GM12878 (cell line): ENCODE results near the gene CCDC9B. TPM values are rescaled to one million over a fixed set of nuclear protein-coding genes. Genes with fewer than 3 reads are reported as not detected.

Experiments
- ATAC-seq: fragments of 200-7000 bp; cut with Tn5 transposase; 3 replicates; pipeline ENCODE4 v1.9.1; 2020; ENCODE audit warnings: mild to moderate bottlenecking, moderate library complexity
- BruUV-seq: library from RNA; stranded (reverse); fragments of 400-500 nt; replicated peaks from 2 replicates; lab custom pipeline; 2021; lab: Mats Ljungman, UMichigan
- CTCF ChIA-PET: fragments of 300-600 bp; sonication (Branson Sonifier 250); formaldehyde crosslinking; extraction: SDS; loops from one replicate; lab custom pipeline; 2021; ENCODE audit warnings: inconsistent platforms; lab: Yijun Ruan, JAX
- POLR2A ChIA-PET: fragments of 350-600 bp; formaldehyde crosslinking; extraction: SDS; loops from one replicate; lab custom pipeline; 2021; ENCODE audit warnings: inconsistent platforms; lab: Charles Lee
- RAD21 ChIA-PET: fragments of 300-600 bp; sonication (Branson Sonifier 250); formaldehyde crosslinking; loops from one replicate; lab custom pipeline; 2023; ENCODE audit warnings: antibody characterized with exemption; ENCODE audit not compliant: unreplicated experiment; lab: Charles Lee
- SMC1A ChIA-PET: fragments of 300-600 bp; sonication (Branson Sonifier 250); formaldehyde crosslinking; loops from one replicate; lab custom pipeline; 2023; ENCODE audit not compliant: unreplicated experiment, uncharacterized antibody; lab: Charles Lee
- DNase-seq: peaks from one replicate; pipeline ENCODE4 v3.0.0-alpha.2; 2011; ENCODE audit warnings: low read depth, low spot score
- FAIRE-seq: peaks from 3 replicates; lab custom pipeline; 2011; peaks lifted over from hg19 to GRCh38; lab: Jason Lieb, UNC
- H2AFZ ChIP-seq: 2 replicates; pipeline ENCODE4 v1.6.0; 2011; ENCODE audit warnings: low read depth, low read length, control low read depth; ENCODE audit not compliant: control insufficient read depth
- H3K27ac ChIP-seq: 2 replicates; pipeline ENCODE4 v1.5.1; 2011; ENCODE audit warnings: control low read depth; ENCODE audit not compliant: control insufficient read depth, insufficient read depth
- H3K27me3 ChIP-seq, 2 experiments: replicated peaks in 1 of 2; 2 replicates each; pipeline versions ENCODE4 v1.6.0 to v1.6.1; 2011; ENCODE audit warnings: low read length in 1 of 2; ENCODE audit not compliant: control insufficient read depth in 2 of 2, insufficient read depth in 2 of 2
- H3K36me3 ChIP-seq, 2 experiments: 2 replicates each; pipeline ENCODE4 v1.5.1; 2011; ENCODE audit warnings: low read length in 1 of 2; ENCODE audit not compliant: control insufficient read depth in 2 of 2, insufficient read depth in 2 of 2
- H3K4me1 ChIP-seq: 2 replicates; pipeline ENCODE4 v1.6.1; 2011; ENCODE audit warnings: mild to moderate bottlenecking, low read length, moderate library complexity, mixed read lengths; ENCODE audit not compliant: control insufficient read depth, insufficient read depth
- H3K4me2 ChIP-seq: 2 replicates; pipeline ENCODE4 v1.6.0; 2011; ENCODE audit warnings: control low read depth; ENCODE audit not compliant: control insufficient read depth, insufficient read depth
- H3K4me3 ChIP-seq: fragments of 200-600 bp; sonication (generic); 2 replicates; pipeline ENCODE4 v1.5.1; 2016
- H3K79me2 ChIP-seq: 2 replicates; pipeline ENCODE4 v1.6.0; 2011; ENCODE audit warnings: low read length; ENCODE audit not compliant: control insufficient read depth, insufficient read depth
- H3K9ac ChIP-seq: 2 replicates; pipeline ENCODE4 v1.8.0; 2011; ENCODE audit warnings: low read length, control low read depth, mixed read lengths; ENCODE audit not compliant: control insufficient read depth, insufficient read depth
- H3K9me3 ChIP-seq: replicated peaks from 3 replicates; pipeline ENCODE4 v1.5.1; 2011; ENCODE audit warnings: mild to moderate bottlenecking, low read length; ENCODE audit not compliant: control insufficient read depth, insufficient read depth
- H4K20me1 ChIP-seq: 2 replicates; pipeline ENCODE4 v1.6.0; 2011; ENCODE audit not compliant: control insufficient read depth, insufficient read depth
- CBFB ChIP-seq: IDR thresholded peaks from 2 replicates; pipeline ENCODE4 v1.6.1; 2016; ENCODE audit warnings: antibody characterized with exemption, low read depth
- JUNB ChIP-seq: IDR thresholded peaks from 2 replicates; pipeline ENCODE4 v1.6.1; 2016; ENCODE audit warnings: antibody characterized with exemption, mild to moderate bottlenecking
- MEF2A ChIP-seq: IDR thresholded peaks from 2 replicates; pipeline ENCODE4 v1.6.1; 2011; ENCODE audit warnings: low read depth, mild to moderate bottlenecking, low read length, moderate library complexity; ENCODE audit not compliant: insufficient read depth
- PAX8 ChIP-seq: fragments of 450-650 bp; IDR thresholded peaks from 2 replicates; pipeline ENCODE4 v1.6.1; 2017; ENCODE audit warnings: mild to moderate bottlenecking, moderate library complexity
- RUNX3 ChIP-seq: IDR thresholded peaks from 2 replicates; pipeline ENCODE4 v1.6.1; 2012; ENCODE audit warnings: low read length, inconsistent platforms
- SMAD1 ChIP-seq: fragments of 450-650 bp; IDR thresholded peaks from 2 replicates; pipeline ENCODE4 v1.6.1; 2018; ENCODE audit warnings: mild to moderate bottlenecking, low read depth; ENCODE audit not compliant: partially characterized antibody
- SUZ12 ChIP-seq: fragments of 200-600 bp; sonication (generic); IDR thresholded peaks from one replicate; pipeline ENCODE4 v1.6.1; 2018; ENCODE audit warnings: antibody characterized with exemption, mild to moderate bottlenecking; ENCODE audit not compliant: unreplicated experiment
- YY1 ChIP-seq: IDR thresholded peaks from 2 replicates; pipeline ENCODE4 v1.6.1; 2011; ENCODE audit warnings: low read depth, mild to moderate bottlenecking, low read length
- WGBS: methylation state at CpG from one replicate; pipeline ENCODE4 v1.1.6; 2016; ENCODE audit warnings: low lambda C conversion rate; ENCODE audit not compliant: insufficient replicate concordance, insufficient coverage; ENCODE audit errors: missing lambda C conversion rate; 5-methylcytosine and 5-hydroxymethylcytosine counted together
- in situ Hi-C: fragments of 300-500 bp; cut with MboI; formaldehyde crosslinking; loops from 9 replicates; pipeline ENCODE4 v1.14.3; 2018; ENCODE audit warnings: mixed read lengths
- intact Hi-C: fragments of 100-400 bp; cut with micrococcal nuclease; formaldehyde crosslinking; loops from one replicate; pipeline ENCODE4 v1.14.2; 2022; ENCODE audit not compliant: unreplicated experiment
- polyA plus RNA-seq, 11 experiments: library from polyadenylated mRNA; depleted of rRNA in 4 of 11; unstranded in 6 of 11; stranded (reverse) in 5 of 11; fragments of >200 nt; fragmentation: Nextera tagmentation in 4 of 11; fragmentation: Illumina TruSeq in 1 of 11; extraction: Ambion mirVana in 4 of 11; extraction: Trizol in 1 of 11; gene quantifications; 1 replicate in 1 of 11; 2 replicates in 10 of 11; pipeline versions ENCODE4 v1.2.1 to v1.2.3, GENCODE V29; 2011 to 2016; ENCODE audit warnings: inconsistent platforms in 2 of 11, missing spikeins in 2 of 11, low read depth in 1 of 11
- total RNA-seq, 4 experiments: library from RNA; depleted of rRNA in 3 of 4; stranded (reverse); fragments of >200 nt in 3 of 4; fragmentation: Illumina TruSeq in 1 of 4; extraction: Trizol in 1 of 4; gene quantifications; 2 replicates each; pipeline versions ENCODE4 v1.2.1 to v1.2.3, GENCODE V29; 2013 to 2021
- TF ChIP-seq, protein P1 (sequence below): fragments of 450-650 bp; formaldehyde crosslinking; IDR thresholded peaks from 2 replicates; pipeline ENCODE4 v1.5.0; 2022; ENCODE audit warnings: mild to moderate bottlenecking, missing genetic modification characterization
- TF ChIP-seq, protein P2 (sequence below): IDR thresholded peaks from 2 replicates; pipeline ENCODE4 v1.6.1; 2011; ENCODE audit warnings: borderline replicate concordance, low read depth, mild to moderate bottlenecking, moderate library complexity, mixed read lengths, low read length; ENCODE audit not compliant: insufficient read depth; ENCODE audit errors: extremely low read length
- TF ChIP-seq, protein P3 (sequence below): IDR thresholded peaks from 2 replicates; pipeline ENCODE4 v1.6.1; 2011; ENCODE audit warnings: low read depth, mild to moderate bottlenecking, low read length, moderate library complexity, borderline replicate concordance; ENCODE audit errors: extremely low read depth

Gene CCDC9B
- total and polyA plus RNA-seq, 10 of the 15 experiments (the other 5 are each of a cell fraction or from before 2014, with no cell fraction given): 0.01 to 0.08 (median 0.03) TPM; not detected in 6

DNA sequence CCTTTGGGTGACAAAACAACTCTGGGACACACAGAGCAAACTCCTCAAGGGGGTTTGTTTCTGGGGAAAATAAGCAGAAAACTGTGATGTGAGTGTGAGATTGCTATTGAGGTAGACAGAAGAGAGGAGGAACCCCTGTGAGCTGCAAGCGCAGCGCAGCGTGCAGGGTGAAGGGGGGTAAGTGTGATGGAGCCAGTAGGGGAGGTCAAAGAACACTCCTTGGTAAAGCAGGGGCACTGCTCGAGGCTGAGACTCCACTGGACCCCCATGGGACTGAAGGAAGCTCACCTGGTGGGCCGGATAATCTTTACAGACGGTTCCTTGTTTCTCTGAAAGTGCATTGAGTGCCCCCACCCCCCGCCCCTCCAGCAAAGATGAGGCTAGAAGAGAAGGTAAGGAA, 9.7 kb downstream of the CCDC9B start:
- DNase-seq (no peak), FAIRE-seq (no peak), ATAC-seq (no peak)
- H3K9me3 ChIP-seq: no peaks in the 10 kb centered on the region
- H3K36me3 ChIP-seq: no peaks in the 10 kb centered on the region
- no peak overlapping the region for H3K4me3 ChIP-seq
- SMC1A ChIA-PET: interaction anchor here (0.7 kb wide), 1 partner anchor 56 kb away, joined by 3 read pairs; no protein-coding TSS in a partner anchor
- in situ Hi-C loops: no loop called here
- RAD21 ChIA-PET: no interaction called here
- H3K4me2 ChIP-seq: no peak overlapping the region
- H3K4me1 ChIP-seq: peaks cover 9% of the 10 kb centered on the region
- intact Hi-C loops: no loop called here
- no peaks in the 10 kb centered on the region for H4K20me1 ChIP-seq
- no peak for TF ChIP-seq JUNB
- TF ChIP-seq MEF2A: no peak
- TF ChIP-seq, protein P1, sequence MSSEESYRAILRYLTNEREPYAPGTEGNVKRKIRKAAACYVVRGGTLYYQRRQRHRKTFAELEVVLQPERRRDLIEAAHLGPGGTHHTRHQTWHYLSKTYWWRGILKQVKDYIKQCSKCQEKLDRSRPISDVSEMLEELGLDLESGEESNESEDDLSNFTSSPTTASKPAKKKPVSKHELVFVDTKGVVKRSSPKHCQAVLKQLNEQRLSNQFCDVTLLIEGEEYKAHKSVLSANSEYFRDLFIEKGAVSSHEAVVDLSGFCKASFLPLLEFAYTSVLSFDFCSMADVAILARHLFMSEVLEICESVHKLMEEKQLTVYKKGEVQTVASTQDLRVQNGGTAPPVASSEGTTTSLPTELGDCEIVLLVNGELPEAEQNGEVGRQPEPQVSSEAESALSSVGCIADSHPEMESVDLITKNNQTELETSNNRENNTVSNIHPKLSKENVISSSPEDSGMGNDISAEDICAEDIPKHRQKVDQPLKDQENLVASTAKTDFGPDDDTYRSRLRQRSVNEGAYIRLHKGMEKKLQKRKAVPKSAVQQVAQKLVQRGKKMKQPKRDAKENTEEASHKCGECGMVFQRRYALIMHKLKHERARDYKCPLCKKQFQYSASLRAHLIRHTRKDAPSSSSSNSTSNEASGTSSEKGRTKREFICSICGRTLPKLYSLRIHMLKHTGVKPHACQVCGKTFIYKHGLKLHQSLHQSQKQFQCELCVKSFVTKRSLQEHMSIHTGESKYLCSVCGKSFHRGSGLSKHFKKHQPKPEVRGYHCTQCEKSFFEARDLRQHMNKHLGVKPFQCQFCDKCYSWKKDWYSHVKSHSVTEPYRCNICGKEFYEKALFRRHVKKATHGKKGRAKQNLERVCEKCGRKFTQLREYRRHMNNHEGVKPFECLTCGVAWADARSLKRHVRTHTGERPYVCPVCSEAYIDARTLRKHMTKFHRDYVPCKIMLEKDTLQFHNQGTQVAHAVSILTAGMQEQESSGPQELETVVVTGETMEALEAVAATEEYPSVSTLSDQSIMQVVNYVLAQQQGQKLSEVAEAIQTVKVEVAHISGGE (CRISPR knock-in tag): no peak
- no peak for TF ChIP-seq CBFB
- TF ChIP-seq SMAD1: no peak
- TF ChIP-seq, protein P2, sequence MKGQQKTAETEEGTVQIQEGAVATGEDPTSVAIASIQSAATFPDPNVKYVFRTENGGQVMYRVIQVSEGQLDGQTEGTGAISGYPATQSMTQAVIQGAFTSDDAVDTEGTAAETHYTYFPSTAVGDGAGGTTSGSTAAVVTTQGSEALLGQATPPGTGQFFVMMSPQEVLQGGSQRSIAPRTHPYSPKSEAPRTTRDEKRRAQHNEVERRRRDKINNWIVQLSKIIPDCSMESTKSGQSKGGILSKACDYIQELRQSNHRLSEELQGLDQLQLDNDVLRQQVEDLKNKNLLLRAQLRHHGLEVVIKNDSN: no peak
- TF ChIP-seq PAX8: no peak
- TF ChIP-seq, protein P3, sequence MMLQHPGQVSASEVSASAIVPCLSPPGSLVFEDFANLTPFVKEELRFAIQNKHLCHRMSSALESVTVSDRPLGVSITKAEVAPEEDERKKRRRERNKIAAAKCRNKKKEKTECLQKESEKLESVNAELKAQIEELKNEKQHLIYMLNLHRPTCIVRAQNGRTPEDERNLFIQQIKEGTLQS: no peak
- TF ChIP-seq SUZ12: no peak
- TF ChIP-seq YY1: no peak
- no peak for TF ChIP-seq RUNX3
- no peak overlapping the region for H3K27ac ChIP-seq
- no TSS peak for BruUV-seq
- H3K9ac ChIP-seq: no peak overlapping the region
- 47% methylated on average over 7 of the region's 7 CpGs for WGBS
- no peaks in the 10 kb centered on the region for H3K27me3 ChIP-seq
- no peak overlapping the region for H2AFZ ChIP-seq
- CTCF ChIA-PET: interaction anchor here (1.0 to 6.7 kb wide), 4 partner anchors 8 to 22 kb away, joined by 3 to 103 read pairs (median 6); partner anchors contain the start of gene CCDC9B
- no peaks in the 10 kb centered on the region for H3K79me2 ChIP-seq
- POLR2A ChIA-PET: no interaction called here
